ENCODE data around the gene IFITM5.
A peak's percentile ranks its signal among the peaks of the same experiment; 100 is the strongest.

The IFITM5 gene

GRCh38 chr11:290621-291231 lies 8.6 kb downstream of the IFITM5 start:
- H3K4me3 ChIP-seq (ENCODE audit: low read depth, low read length), result no peak overlapping the region
- H3K9me3 ChIP-seq (ENCODE audit: control insufficient read depth, insufficient read depth, low read depth, low read length), result no peaks in the 10 kb centered on the region
- H3K36me3 ChIP-seq (ENCODE audit: control insufficient read depth in 2 of 2, insufficient read depth in 1 of 2, low read length in 2 of 2), result peaks cover 0 to 32% of the 10 kb centered on the region in 2 experiments; a peak in 1 of 3 replicates
- no peaks in the 10 kb centered on the region for H3K4me1 ChIP-seq (ENCODE audit: control insufficient read depth, insufficient read depth, low read length)
- ChIA-PET CTCF (no interaction called here), POLR2A (interaction anchor here (1.5 kb wide), 1 partner anchor 116 kb away, joined by 3 read pairs; no protein-coding TSS in a partner anchor)
- no peak for TF ChIP-seq ZFP37 (tag by site-specific recombination; IDR thresholded peaks at IDR 0.05)
- TF ChIP-seq ZNF335 (tag by site-specific recombination; conservative IDR thresholded peaks at IDR 0.05), result no peak
- peak; percentile 13; the same call in 1 of the 2 replicates for TF ChIP-seq ZFHX2 (tag by site-specific recombination; conservative IDR thresholded peaks at IDR 0.05)
- H3K27ac ChIP-seq (ENCODE audit: extremely low read depth, low read depth, low read length), result no peak overlapping the region

GRCh38 chr11:289712-290620 lies 9.4 kb downstream of the IFITM5 start:
- Histone ChIP-seq H3K27ac (ENCODE audit: extremely low read depth, low read depth, low read length) (no peak overlapping the region), H3K4me3 (ENCODE audit: low read depth, low read length) (no peak overlapping the region), H3K4me1 (ENCODE audit: control insufficient read depth, insufficient read depth, low read length) (no peaks in the 10 kb centered on the region), H3K36me3 (ENCODE audit: control insufficient read depth in 2 of 2, insufficient read depth in 1 of 2, low read length in 2 of 2) (peaks cover 0 to 32% of the 10 kb centered on the region in 2 experiments; a peak in 1 of 3 replicates), H3K9me3 (ENCODE audit: control insufficient read depth, insufficient read depth, low read depth, low read length) (no peaks in the 10 kb centered on the region)
- ChIA-PET CTCF (interaction anchor here (0.7 kb wide), 1 partner anchor 39 kb away, joined by 3 read pairs; no protein-coding TSS in a partner anchor), POLR2A (interaction anchor here (1.5 kb wide), 1 partner anchor 117 kb away, joined by 3 read pairs; no protein-coding TSS in a partner anchor)
- TF ChIP-seq ZNF677 (tag by site-specific recombination; IDR thresholded peaks at IDR 0.05) (no peak), ZNF23 (tag by site-specific recombination; IDR thresholded peaks at IDR 0.05; ENCODE audit: borderline replicate concordance) (no peak), ZSCAN16 (tag by site-specific recombination; IDR thresholded peaks at IDR 0.05) (no peak), ZNF214 (tag by site-specific recombination; IDR thresholded peaks at IDR 0.05; ENCODE audit: borderline replicate concordance) (no peak), ZFP37 (tag by site-specific recombination; IDR thresholded peaks at IDR 0.05) (no peak), KLF1 (tag by site-specific recombination; IDR thresholded peaks at IDR 0.05) (no peak), ZNF488 (tag by site-specific recombination; IDR thresholded peaks at IDR 0.05) (no peak), ZNF354C (tag by site-specific recombination; IDR thresholded peaks at IDR 0.05; ENCODE audit: borderline replicate concordance, low read depth) (no peak), ZBTB1 (tag by site-specific recombination; IDR thresholded peaks at IDR 0.05) (no peak), ZNF19 (tag by site-specific recombination; IDR thresholded peaks at IDR 0.05; ENCODE audit: low read depth) (no peak), YY2 (tag by site-specific recombination; IDR thresholded peaks at IDR 0.05) (no peak), ZBTB44 (tag by site-specific recombination; IDR thresholded peaks at IDR 0.05) (no peak), ZNF398 (tag by site-specific recombination; IDR thresholded peaks at IDR 0.05) (no peak), ZNF221 (tag by site-specific recombination; IDR thresholded peaks at IDR 0.05; ENCODE audit: borderline replicate concordance) (no peak), ZNF362 (tag by site-specific recombination; IDR thresholded peaks at IDR 0.05) (no peak), ZNF571 (tag by site-specific recombination; IDR thresholded peaks at IDR 0.05) (no peak)

Measured in HEK293 (cell line).